Gastroesophageal sphincter (tissue), 3 donors: ENCODE results near the gene MPDZ.

Experiments
- CTCF ChIP-seq, 4 experiments: fragments of 200-600 bp in 2 of 4; fragments of 450-650 bp in 2 of 4; sonication (generic) in 1 of 4; IDR thresholded peaks; one replicate each; pipeline ENCODE4 v1.5.1; 2017 to 2019; ENCODE audit warnings: antibody characterized with exemption in 4 of 4, mild to moderate bottlenecking in 2 of 4, moderate library complexity in 2 of 4
- POLR2A ChIP-seq, 2 donors: fragments of 450-650 bp; IDR thresholded peaks; one replicate each; pipeline ENCODE4 v1.6.1; 2017; ENCODE audit warnings: antibody characterized with exemption in 2 of 2, mild to moderate bottlenecking in 2 of 2, moderate library complexity in 1 of 2
- POLR2AphosphoS5 ChIP-seq: sonication (generic); formaldehyde crosslinking; IDR thresholded peaks from one replicate; pipeline ENCODE4 v1.6.1; 2017; ENCODE audit warnings: antibody characterized with exemption

- TF ChIP-seq CTCF (IDR thresholded peaks at IDR 0.05) (peak; percentile 49 to 75 (median 62)), POLR2A (IDR thresholded peaks at IDR 0.05) (no peak), POLR2AphosphoS5 (no peak)
These were observed 190.6 kb downstream of the MPDZ start for GRCh38 chr9:13088720-13089427.
